NCI-H1694 (cell line): ENCODE measurements around the gene GRID2.

ENCODE experiments used
- DNase-seq: peaks from one replicate; lab custom pipeline; 2025; lab: John Stamatoyannopoulos, UW

Gene GRID2

DNA sequence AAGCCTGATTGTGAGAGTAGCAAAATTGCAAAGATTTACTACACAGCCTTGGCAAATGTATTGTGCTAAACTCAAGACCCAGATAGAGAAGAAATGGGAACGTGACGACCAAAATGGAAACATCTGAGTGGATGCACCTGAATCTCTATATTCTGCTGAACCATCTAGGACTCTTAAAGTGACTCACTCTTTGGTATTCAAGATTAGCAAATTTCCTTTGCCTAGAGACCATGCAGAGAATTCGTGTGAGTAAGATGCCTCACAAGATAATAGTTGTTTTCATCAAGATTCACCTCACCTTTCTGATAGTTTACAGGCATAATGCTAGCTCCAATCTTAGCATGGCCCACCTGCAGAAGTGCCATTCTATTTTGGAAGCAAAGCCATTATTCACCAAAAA, 1510.4 kb downstream of the GRID2 start:
- no peak for DNase-seq

DNA sequence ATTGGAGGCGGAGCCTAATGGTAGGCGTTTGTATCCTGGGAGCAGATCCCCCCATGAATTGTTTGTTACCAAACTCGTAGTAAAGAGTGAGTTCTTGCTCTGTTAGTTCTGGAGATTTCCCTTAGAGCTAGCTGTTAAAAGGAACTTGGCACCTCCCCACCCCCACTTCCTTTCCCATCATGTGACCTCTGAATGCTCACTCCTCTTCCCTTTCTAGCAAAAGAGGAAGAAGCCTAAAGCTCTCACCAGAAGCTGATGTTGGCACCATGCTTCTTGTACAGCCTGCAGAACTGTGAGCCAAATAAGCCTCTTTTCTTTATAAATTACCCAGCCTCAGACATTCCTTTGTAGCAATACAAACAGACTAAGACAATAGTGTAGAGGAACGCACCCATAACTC, 1511.0 kb downstream of the GRID2 start:
- no peak for DNase-seq
